NCI-H526 treated with DMSO at 0.1 percent for 48 hours (cell line): Measurements from ENCODE around the gene PEPD.

ENCODE experiments used
- DNase-seq: peaks from one replicate; lab custom pipeline; 2025; lab: John Stamatoyannopoulos, UW

The PEPD gene

DNA sequence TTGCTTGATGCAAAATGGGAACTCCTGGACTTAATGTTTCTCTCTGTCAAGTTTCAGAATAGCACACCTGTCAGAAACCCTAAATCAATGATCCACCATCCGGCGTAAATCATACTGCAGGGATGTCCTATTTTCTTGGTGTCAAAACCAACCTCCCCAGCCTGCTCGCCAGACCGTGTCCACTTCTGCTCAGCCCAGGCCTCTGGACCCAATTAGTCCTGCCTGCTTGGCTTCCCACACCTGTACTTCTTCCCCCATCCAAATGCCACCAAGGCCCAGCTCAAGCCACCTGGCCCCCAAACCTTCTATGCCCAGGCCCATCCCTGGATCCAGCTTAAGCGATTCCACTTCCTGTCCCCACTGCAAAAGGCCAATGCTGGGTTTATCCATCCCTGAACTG, 25.1 kb upstream of the PEPD start:
- DNase-seq = no peak

DNA sequence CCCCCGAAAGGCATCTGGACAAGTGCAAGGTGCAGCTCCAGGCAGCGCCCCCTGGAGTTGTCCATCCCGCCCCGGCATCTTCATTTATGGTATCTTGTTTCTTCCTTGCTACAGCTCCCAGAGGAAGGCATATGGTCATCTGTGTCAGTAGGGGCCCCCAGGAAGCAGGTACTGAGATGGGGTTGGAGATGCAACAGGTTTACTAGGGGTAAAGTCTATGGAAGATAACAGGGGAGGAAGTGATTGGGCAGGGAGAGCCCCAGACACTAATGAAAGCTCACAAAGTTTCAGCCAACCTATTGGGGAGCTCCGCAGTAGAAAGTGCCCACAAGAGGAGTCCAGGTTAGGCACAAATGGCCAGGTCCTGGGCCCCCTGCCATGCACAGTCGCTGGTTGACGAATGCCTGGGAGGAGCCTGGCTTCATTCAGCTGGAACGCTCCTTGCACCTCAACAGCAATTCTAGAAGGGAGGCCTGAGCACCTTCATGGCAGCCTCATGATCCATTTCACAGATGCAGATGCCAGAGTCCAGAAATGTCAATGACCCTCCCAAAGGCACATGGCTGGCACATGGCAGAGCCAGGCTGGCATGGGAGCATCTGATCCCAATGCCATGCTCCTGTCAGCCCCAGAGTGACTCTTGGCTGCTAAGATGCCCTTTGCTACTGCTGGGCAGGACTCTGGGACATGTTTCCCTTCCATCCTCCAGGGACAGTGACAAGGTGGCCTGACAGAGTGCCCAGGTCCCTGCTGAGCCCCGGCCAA, 23.8 kb upstream of the PEPD start:
- no peak for DNase-seq

DNA sequence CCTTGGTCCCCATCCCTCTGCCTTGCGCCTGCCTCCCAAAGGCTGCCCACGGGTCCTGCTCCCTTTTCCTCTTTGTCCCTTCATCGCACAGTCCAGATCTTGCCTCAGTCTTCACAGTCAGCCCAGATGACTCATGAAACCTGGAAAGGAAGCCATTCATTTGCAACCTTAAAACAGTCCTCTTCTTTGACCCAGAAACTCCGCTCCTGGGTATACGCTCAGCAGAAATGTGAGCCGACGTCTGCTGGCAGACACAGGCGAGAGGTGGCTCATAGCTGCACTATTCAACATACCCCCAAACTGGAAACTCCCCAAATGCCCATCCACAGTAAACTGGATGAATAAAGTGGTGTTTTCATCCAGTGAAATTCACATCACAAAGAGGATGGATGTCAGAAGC, 13.6 kb upstream of the PEPD start:
- DNase-seq = no peak

DNA sequence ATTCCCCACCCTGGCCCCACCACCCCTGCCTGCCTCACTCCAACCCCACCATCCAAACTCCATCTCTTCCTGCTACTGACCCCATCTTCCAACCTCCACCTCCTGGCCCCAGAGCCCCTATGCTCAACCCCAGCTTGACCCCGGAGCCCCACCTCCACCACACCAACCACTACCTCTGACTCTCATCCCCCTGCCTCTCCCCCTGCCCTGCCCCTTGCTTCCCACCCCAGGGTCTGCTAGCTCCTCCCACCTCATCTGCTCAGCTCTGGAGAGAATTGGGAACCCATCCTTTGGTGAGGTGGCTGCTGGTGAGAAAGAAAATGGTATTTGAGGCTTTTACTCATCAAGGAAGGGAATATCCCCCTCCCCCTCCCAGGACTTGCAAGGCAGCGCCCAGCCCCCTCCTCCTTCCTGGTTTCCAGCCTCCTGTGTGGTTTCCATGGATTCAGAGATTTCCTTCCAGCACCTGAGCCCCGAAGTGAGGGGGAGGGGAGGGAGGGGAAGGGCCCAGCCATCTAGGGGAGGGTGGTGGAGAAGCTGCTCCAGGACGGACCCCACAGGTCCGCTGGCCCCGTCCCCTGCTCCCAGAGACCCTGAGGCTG, 11.4 kb upstream of the PEPD start:
- DNase-seq = no peak

DNA sequence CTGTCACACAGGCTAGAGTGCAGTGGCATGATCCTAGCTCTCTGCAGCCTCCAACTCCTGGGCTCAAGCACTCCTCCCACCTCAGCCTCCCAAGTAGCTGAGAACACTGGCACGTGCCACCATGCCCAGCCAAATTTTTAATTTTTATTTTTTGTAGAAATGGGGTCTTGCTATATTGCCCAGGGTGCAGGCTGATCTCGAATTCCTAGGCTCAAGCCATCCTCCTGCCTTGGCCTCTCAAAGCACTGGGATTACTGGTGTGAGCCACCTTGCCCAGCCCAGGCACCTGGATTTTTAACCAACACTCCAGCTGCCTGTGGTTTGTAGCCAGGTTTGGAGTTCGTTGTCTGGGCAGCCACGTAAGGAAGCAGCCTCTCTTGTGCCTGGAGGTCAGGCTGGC, 9.3 kb upstream of the PEPD start:
- no peak for DNase-seq

DNA sequence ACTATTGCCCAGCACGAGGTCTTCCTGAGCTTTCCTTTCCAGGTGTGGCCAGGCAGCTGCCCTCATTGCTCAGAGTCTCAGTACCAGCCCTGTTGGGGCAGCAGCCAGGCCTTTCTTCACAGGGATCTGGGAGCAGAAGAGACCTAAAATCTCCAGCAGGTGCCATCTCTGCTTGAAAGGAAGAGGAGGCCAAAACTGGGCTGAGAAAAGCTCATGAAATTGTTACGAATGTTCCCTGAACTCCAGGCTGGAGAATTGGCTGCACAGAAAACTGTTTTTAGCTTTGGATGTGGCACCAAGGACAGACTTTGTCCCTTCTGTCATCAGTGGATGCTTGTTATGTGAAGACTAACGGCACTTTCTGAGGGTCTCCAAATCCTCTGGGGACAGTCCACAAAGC, 8.7 kb upstream of the PEPD start:
- no peak for DNase-seq

DNA sequence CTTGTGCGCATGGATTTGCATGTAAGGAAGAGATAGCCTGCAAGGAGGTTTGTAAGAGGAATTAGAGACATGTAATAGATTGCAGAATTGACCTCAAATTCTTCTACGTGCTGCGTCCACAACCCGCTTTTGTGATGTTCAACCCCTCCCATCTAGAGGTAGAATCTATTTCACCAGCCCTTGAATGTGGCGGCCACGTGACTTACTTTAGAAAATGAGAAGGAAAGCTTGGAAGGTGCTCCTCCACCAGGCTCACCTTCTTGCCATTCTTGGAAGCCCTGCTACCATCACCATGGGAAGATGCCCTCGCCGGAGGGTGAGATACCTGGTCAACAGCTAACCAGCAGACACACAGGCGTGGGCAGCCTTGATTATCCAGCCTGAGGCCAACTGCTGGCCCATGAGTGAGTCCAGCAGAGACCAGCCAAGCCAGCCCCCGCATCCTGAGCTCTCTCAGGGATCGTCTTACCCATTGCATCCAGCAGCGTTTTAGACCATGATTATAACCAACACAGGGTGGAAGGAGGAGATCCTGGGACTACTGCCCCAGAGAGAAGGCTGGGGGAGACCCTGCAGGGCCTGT, 7.6 kb upstream of the PEPD start:
- DNase-seq = no peak

DNA sequence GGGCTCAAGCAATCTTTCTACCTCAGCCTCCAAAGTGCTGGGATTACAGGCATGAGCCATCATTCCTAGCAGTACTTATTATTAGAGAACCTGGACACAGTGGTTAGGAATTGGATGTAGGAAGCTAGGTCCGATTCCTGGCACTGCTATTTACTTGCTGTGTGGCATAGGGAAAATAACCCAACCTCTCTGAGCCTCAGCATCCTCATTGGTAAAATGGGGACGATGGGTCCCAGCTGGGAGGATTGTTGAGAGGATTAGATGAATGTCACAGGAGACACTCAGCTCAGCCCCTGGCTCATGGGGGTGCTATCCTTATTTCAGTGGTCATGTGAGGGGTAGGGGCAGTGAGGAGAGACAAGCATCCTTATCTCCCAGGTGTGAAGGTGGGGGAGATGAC, 6.8 kb upstream of the PEPD start:
- DNase-seq = no peak

DNA sequence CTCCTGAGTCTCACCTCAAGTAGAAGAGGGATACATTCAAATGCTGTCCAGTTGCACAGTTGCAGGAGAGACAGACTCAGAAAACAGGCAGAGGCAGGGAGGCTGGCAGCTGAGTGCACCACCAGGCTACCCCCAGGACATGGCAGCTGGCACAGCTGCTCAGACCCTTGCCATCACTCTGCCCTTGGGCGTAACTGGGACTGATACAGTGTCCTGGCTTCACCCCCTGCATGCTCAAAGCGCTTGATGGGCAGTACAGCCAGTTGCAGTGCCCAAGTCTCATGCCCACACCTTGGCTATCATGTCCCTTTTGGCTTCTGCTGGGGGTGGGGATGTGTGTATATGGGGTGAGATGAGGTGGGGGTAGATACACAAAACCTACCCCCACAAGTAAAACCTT, 5.5 kb upstream of the PEPD start:
- DNase-seq = no peak

DNA sequence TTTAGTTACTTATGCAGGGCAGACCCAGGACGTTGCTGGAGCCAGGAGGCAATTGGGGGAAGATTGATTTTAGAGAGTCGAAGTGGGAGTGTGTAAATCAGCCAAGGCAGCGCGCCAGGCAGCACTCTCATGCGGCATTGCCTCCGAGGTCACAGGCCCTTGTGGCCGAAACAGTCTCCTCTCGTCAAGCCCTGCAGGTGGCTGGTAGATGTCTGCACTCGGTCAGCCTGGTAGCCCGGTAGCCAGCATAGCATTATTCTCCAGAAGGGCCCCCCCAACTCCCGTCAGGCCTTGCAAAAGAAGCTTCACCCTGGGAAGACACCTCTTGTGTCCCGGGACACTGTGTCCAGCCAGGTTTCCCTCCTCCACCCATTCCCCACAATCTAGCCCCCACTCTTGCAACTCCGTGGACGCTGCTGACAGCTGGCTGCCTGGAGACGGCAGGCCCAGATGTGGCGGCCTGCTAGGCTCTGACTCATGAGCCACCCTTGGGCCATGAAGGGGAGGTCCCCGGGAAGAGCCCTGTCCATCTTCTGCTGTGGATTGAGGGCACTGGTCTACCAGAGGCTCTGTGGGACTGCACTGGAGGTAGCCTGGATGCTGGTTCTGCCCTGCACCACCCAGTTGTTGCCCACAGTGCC, 2.6 kb upstream of the PEPD start:
- no peak for DNase-seq

DNA sequence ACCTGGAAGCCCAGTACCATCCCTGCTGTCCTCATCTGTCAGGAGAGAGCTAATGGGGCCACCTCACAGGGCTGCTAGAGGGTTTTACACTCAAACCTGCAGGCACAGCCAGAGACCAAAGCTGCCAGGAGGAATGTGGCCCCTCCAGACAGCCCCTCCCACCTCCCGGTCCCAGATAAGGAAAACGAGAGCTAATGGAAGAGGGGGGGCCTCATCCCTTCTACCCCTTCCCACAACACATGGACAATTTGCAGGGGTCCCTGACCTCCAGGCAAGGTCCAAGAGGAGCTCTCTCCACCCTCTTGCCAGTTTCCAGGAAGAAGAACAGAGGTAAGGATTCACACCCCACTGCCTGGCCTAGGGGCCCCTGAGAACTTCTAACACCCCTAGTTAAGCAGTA, 1.6 kb upstream of the PEPD start:
- DNase-seq = no peak

DNA sequence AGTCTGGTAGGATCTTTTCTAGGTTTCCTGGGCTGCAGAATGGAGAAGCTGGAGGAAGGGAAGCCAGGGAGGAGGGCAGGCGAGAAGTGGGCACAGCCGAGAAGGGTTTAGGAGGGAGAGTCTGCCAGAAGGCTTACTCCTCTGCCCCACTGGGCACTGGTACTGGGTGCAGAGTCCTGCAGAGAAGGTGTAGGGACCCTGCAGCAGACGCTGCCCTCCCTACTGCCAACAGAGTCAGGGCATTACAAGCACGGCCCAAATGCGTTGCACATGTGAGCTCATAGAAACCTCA, 726 bp upstream of the PEPD start:
- DNase-seq = no peak

DNA sequence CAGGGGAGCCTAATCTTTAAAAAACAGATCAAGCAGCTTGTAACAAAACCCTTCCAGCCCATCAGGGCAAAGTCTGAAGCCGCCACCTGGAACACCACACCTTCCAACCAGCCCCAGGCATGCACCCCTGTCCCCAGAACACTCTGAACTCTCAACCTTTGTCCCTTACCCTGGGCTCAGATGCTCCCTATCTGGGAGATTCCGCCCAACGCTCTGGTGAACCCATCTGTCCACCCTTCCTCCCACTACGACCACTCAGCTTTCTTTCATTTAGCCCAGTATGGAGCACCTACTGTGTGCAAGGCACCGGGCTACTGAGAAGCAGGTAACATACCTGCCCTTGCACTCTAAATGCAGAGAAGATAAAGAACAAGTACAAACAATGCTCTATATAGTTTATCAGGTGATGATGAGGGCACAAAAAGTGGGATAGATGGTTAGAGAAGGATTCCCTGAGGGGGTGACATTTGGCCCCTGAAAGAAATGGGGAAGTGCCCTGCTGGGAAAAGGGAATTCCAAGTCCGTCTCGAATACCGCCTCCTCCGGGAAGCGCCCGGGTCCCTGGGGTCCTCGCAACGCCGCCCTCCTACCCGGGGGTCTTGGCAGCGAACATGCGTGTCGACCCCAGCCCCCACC, 629 bp downstream of the PEPD start:
- no peak for DNase-seq

DNA sequence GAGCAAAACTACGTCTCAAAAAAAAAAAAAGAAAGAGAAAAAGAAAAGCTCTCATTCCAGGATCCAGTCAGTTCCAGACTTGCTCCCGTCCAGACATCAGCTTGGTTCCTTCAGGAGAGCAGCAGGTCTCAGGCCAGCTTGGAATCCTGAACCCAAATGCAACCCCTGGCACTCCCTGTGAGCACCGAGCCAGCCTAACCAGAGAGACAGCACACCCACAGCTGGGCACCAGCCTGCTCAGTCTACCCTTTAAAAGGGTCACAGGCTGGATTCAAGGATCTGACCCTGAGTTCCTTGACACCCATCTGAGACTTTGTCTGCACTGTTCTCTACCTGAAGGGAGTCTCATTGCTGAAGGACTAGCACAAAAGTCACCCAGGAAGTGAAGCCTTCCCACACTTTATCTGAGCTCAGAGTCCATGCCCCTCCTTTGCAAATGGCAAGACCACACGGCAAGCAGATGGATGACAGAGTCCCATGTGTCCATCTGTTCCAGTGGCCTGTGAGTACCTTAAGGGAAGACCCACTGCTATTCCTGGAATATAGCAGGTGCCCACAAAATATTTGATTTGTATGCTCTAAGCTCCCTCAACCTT, 1.4 kb downstream of the PEPD start:
- no peak for DNase-seq

DNA sequence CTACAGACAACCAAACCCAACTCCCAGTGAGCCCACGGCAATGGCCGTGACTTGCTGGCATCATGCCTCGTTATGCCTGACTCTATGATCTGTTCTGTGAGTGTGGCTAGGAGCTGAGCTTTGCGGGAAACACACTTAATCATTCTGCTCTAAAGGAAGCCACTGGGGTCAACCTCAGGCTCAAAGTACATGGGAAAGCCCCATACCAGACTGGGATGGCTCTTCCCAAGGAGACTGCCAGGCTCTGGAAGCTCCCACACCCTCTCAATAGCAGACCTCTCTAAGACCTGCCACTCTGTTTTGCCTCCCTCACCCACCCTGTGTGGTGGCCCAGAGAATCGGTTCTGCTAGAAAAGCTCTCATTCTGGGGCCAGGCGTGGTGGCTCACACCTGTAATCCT, 2.2 kb downstream of the PEPD start:
- no peak for DNase-seq

DNA sequence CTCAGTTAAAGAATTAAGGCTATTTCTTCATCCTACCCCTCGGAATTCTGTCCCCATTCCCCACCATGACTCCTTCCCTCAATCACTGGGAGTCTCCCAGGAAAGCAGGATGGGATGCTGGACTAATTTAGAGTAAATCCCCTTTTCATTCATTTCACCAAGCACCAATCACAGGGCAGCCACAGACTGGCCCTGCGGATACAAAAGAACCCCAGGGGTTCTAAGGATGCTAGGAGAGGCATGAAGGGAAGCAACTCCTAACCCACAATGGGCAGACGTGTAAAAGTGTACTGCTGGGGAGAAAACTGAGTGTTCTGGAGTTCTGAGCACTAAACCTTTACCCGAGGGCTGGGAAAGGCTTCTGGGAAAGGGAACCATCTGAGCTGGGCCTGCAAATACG, 3.0 kb downstream of the PEPD start:
- no peak for DNase-seq

DNA sequence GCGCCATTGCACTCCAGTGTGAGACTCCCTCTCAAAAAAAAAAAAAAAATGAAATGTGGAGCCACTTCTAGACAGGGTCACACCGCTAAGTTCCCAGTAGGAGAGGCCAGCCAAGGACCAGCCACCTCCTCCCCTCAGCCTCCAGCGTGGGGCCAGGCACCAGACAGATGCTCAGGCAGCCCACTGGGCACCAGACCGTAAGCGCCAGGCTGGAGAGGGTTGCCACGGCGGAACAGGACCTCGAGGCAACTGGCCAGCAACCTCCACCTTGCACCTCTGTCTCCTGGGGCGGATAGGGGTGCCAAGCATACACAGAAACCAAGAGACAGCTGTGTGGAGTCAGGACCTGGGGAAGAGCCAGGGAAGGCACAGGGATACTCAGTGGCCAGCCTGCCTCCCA, 3.7 kb downstream of the PEPD start:
- DNase-seq = no peak

DNA sequence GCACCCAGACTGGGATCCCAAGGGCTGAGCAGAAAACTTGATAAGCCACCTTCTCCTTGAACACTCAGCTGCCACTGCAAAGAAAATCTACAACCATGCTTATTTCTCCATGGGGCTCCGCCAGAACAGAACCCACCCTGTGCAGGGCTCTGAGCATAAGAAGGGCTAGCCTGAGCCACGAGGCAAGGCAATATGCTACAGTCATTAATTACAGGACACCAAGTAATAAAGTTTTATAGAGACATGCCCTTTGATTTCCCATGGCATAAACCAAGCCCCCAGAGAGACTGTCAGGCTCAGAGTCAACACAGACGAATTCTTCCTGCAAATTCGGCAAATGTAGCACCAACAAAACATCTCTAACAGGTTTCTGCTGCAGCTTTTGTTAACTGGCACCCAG, 5.7 kb downstream of the PEPD start:
- DNase-seq = no peak

DNA sequence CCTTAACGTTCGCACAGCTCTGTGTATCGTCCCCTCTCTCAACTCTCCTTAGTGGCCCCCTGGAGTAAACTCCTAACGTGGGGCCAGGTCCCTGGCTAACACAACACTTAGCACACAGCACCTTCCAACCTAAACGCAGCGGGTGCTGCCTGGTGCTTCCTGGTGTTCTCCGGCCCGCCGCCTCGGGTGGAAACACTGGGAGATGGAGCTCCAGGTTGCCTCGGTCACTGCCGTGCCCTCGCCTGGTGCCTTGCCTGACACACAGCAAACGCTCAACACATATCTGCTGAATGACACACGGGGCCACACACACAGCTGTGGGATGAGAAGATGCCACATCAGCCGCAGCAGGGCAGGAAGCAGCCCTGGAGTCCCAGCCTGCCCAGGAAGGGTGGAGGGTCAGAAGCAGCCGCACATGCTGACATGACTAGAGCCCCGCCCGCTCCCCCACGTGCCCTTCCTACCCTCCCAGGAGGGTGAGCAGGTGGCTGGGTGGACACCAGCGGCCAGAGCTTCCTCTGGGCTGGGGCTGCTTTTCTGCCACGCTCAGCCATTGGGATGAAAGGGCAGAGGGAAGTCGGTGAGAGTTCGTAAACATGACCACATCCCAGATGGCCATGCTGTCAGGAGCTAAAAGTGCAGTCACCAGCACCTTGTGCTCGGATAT, 6.6 kb downstream of the PEPD start:
- no peak for DNase-seq

DNA sequence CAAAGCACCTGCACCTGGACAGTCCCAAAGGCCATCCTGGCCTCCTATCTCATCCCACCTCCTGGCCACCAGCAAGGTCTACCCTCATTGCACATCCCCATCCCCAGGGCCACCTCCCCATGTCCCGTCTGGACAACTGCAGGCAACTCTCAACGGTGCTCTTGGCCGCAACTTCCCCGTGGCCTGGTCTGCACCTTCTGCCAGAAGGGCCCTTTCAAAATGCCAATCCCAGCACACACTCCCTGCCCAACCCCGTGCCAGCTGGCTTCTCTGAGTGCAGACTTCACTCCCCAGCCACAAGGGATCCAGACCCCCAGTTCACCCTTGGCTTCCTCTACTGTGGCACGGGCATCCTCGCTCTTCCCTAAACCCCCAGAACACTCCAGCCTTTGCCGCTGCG, 8.2 kb downstream of the PEPD start:
- DNase-seq = no peak

DNA sequence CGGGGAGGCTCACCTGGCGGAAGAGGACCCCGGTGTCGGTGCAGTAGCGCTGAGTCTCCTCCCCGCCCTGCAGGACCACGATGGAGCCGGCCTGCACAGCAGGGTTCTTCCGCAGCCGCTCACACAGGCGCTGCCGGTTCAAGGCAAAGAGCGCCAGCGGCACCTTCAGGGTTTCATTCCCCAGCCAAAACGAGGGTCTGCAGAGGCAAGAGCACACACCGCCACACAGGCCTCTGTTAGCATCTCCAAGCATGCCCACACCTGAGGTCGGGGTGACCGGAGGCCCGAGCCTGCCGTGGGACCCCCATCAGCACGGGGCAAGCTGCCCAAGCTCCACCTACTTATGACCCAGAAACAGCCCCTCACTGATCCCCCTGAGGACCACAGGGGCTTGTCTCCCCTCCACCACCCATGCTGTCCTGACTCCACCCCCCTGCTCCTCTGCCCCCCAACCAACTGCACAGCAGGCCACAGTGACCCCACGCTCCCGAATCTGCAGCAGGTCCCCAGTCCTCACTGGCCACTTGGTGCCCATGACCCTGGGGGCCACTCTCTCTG, 8.9 kb downstream of the PEPD start:
- DNase-seq = no peak

DNA sequence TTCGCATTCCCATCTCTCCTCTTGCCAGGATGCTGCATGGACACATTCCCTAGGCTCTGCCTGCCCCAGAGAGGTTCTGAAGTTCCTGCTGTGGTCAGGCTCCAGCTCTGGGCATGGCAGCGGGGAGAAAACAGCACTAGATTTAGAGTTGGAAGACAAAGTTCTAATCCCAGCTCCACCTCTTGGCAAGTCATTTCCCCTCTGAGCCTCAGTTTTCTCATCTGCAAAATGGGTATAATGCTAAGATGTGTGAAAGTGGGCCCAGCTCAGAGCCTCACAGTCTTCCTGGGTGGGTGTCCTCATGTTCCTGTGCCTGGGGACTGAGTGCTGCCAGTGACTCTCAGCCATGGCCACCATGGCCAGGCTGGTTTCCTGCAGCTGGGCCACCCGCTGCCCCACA, 9.6 kb downstream of the PEPD start:
- DNase-seq = no peak
